ENCODE results near the gene DNAAF5.
"Not testable (repeated sequence)": the region's sequence is repeated elsewhere in the genome, so short reads cannot be mapped to it uniquely, and the experiment has no call there.

The DNAAF5 gene

GRCh38 chr7:739455-739982 is 13.0 kb downstream of the DNAAF5 start:
- peak in 1 of 2 donors; percentile 48 for DNase-seq
- peaks cover 0 to 2% (median 0%) of the 10 kb centered on the region in 3 donors for H3K9me3 ChIP-seq
- H3K36me3 ChIP-seq: peaks cover 13 to 51% (median 30%) of the 10 kb centered on the region in 3 donors
- H3K4me3 ChIP-seq: no peak overlapping the region
- intact Hi-C loops (cut with DNase I; ENCODE audit: low total_unique reads): no loop called here
- no peak for TF ChIP-seq CTCF (IDR thresholded peaks at IDR 0.05)
- no peaks in the 10 kb centered on the region for H3K27me3 ChIP-seq
- H3K4me1 ChIP-seq: no peaks in the 10 kb centered on the region
- H3K27ac ChIP-seq: no peak overlapping the region

- H3K36me3 ChIP-seq: peaks cover 13 to 52% (median 32%) of the 10 kb centered on the region in 3 donors
- no peak overlapping the region for H3K27ac ChIP-seq
These were observed 13.8 kb downstream of the DNAAF5 start for GRCh38 chr7:739983-740942.

GRCh38 chr7:741191-741671 is 14.7 kb downstream of the DNAAF5 start:
- Histone ChIP-seq H3K4me3 (no peak overlapping the region), H3K27ac (no peak overlapping the region), H3K4me1 (no peaks in the 10 kb centered on the region), H3K27me3 (no peaks in the 10 kb centered on the region), H3K36me3 (peaks cover 13 to 58% (median 41%) of the 10 kb centered on the region in 3 donors), H3K9me3 (no peaks in the 10 kb centered on the region)
- TF ChIP-seq CTCF (IDR thresholded peaks at IDR 0.05): no peak
- DNase-seq: no peak
- intact Hi-C loops (cut with DNase I; ENCODE audit: low total_unique reads): no loop called here

More at GRCh38 chr7:739983-740942, 13.8 kb downstream of the DNAAF5 start:
- H3K9me3 ChIP-seq: no peaks in the 10 kb centered on the region
- TF ChIP-seq CTCF (IDR thresholded peaks at IDR 0.05): no peak
- H3K4me3 ChIP-seq: no peak overlapping the region
- intact Hi-C loops (cut with DNase I; ENCODE audit: low total_unique reads): no loop called here
- H3K4me1 ChIP-seq: no peaks in the 10 kb centered on the region
- peak in 1 of 2 donors; percentile 57 for DNase-seq
- H3K27me3 ChIP-seq: no peaks in the 10 kb centered on the region

- H3K27ac ChIP-seq: no peak overlapping the region
These were observed 15.4 kb downstream of the DNAAF5 start for GRCh38 chr7:741850-742249.

GRCh38 chr7:742791-743190 is 16.3 kb downstream of the DNAAF5 start:
- Histone ChIP-seq H3K9me3 (no peaks in the 10 kb centered on the region), H3K4me1 (no peaks in the 10 kb centered on the region), H3K4me3 (no peak overlapping the region), H3K27ac (no peak overlapping the region), H3K36me3 (peaks cover 13 to 58% (median 41%) of the 10 kb centered on the region in 3 donors), H3K27me3 (no peaks in the 10 kb centered on the region)
- DNase-seq: no peak
- intact Hi-C loops (cut with DNase I; ENCODE audit: low total_unique reads): no loop called here
- TF ChIP-seq CTCF (IDR thresholded peaks at IDR 0.05): no peak

More at GRCh38 chr7:741850-742249, 15.4 kb downstream of the DNAAF5 start:
- intact Hi-C loops (cut with DNase I; ENCODE audit: low total_unique reads): no loop called here
- H3K4me3 ChIP-seq: no peak overlapping the region
- H3K9me3 ChIP-seq: no peaks in the 10 kb centered on the region
- H3K36me3 ChIP-seq: peaks cover 13 to 58% (median 41%) of the 10 kb centered on the region in 3 donors
- no peak for DNase-seq
- no peak for TF ChIP-seq CTCF (IDR thresholded peaks at IDR 0.05)
- no peaks in the 10 kb centered on the region for H3K4me1 ChIP-seq
- H3K27me3 ChIP-seq: no peaks in the 10 kb centered on the region

- H3K27ac ChIP-seq; H3K9me3 ChIP-seq; H3K27me3 ChIP-seq; intact Hi-C loops (cut with DNase I; ENCODE audit: low total_unique reads); H3K4me3 ChIP-seq; H3K4me1 ChIP-seq: not testable (repeated sequence)
- H3K36me3 ChIP-seq: peaks cover 13 to 58% (median 41%) of the 10 kb centered on the region in 3 donors
- DNase-seq: peak in 1 of 2 donors; percentile 31
These were observed 17.0 kb downstream of the DNAAF5 start for GRCh38 chr7:743341-744127.

- H3K4me3 ChIP-seq; H3K27me3 ChIP-seq; H3K9me3 ChIP-seq; DNase-seq; intact Hi-C loops (cut with DNase I; ENCODE audit: low total_unique reads); H3K27ac ChIP-seq; H3K4me1 ChIP-seq: not testable (repeated sequence)
- H3K36me3 ChIP-seq: peaks cover 13 to 57% (median 41%) of the 10 kb centered on the region in 3 donors
These were observed 17.6 kb downstream of the DNAAF5 start for GRCh38 chr7:744128-744520.
